ENCODE measurements around the gene PCARE. TPM values are rescaled to one million over a fixed set of nuclear protein-coding genes. Genes with fewer than 3 reads are reported as not detected.

The PCARE gene
- total RNA-seq, 1 experiment from 2014 or later = not detected

DNA sequence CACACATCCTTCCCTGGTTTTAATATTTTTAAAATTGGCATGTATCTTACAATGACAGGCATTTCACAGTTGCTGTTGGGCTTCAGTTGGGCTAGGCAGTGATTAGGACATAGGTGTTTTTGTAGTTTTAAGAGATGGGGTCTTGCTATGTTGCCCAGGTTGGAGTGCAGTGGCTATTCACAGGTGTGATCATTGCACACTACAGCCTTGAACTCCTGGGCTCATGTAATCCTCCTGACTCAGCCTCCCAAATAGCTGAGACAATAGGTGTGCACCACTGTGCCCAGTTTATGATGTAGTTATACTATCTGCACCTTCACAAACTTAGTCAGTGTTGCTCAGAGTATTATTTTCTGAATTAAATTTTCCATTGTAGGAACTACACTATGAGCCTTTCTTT is 43.3 kb downstream of the PCARE start:
- POLR2A ChIA-PET = no interaction called here
- Mint-ChIP-seq H3K36me3 (no peaks in the 10 kb centered on the region), H3K27me3 (ENCODE audit: low read depth) (no peaks in the 10 kb centered on the region), H3K9me3 (peaks cover 14% of the 10 kb centered on the region), H3K27ac (no peak overlapping the region), H3K4me3 (no peak overlapping the region), H3K4me1 (peaks cover 13% of the 10 kb centered on the region)
- ATAC-seq (no peak), DNase-seq (ENCODE audit: low spot score) (no peak)
- CTCF ChIA-PET = no interaction called here
- TF ChIP-seq ZNF281 (CRISPR knock-in tag; IDR thresholded peaks at IDR 0.05) (no peak), ZNF121 (CRISPR knock-in tag; IDR thresholded peaks at IDR 0.05) (peak; percentile 54; the same call in 1 of the 2 replicates)

DNA sequence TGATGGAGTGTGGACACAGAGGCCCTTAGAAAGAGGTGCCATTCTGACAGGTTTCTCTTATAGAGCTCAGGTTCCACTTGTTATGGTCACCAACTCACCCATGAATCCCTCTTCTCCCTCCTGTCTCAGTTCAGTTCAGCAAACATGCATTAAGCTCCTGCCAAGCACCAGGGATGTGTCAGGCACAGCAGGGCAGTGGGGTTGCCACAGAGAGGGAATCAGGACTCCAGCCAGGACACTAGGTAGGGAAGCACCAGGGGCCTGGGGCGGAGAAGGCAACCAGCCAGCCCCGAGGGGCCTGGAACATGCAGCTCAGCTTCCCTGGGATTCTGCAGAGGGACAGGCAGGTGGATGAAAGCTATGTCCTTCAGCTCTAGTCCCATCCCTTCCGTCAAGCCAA is 48.6 kb downstream of the PCARE start:
- H3K4me1 Mint-ChIP-seq = no peaks in the 10 kb centered on the region
- TF ChIP-seq USF2 (CRISPR knock-in tag; IDR thresholded peaks at IDR 0.05) (no peak), NR1H2 (CRISPR knock-in tag; IDR thresholded peaks at IDR 0.05) (no peak), ZNF317 (CRISPR knock-in tag; IDR thresholded peaks at IDR 0.05; ENCODE audit: borderline replicate concordance, low read depth) (no peak), IRF2 (CRISPR knock-in tag; IDR thresholded peaks at IDR 0.05; ENCODE audit: borderline replicate concordance, low read depth) (no peak), ESRRA (CRISPR knock-in tag; IDR thresholded peaks at IDR 0.05; ENCODE audit: borderline replicate concordance) (no peak), ARID4B (CRISPR knock-in tag; IDR thresholded peaks at IDR 0.05; ENCODE audit: borderline replicate concordance) (no peak), CTCF (IDR thresholded peaks at IDR 0.05) (no peak), NR3C1 (CRISPR knock-in tag; conservative IDR thresholded peaks at IDR 0.05; ENCODE audit: low read depth) (no peak), ELF4 (CRISPR knock-in tag; IDR thresholded peaks at IDR 0.05; ENCODE audit: low read depth) (no peak), ZNF232 (CRISPR knock-in tag; IDR thresholded peaks at IDR 0.05) (no peak)
- TF ChIP-seq, protein P1, sequence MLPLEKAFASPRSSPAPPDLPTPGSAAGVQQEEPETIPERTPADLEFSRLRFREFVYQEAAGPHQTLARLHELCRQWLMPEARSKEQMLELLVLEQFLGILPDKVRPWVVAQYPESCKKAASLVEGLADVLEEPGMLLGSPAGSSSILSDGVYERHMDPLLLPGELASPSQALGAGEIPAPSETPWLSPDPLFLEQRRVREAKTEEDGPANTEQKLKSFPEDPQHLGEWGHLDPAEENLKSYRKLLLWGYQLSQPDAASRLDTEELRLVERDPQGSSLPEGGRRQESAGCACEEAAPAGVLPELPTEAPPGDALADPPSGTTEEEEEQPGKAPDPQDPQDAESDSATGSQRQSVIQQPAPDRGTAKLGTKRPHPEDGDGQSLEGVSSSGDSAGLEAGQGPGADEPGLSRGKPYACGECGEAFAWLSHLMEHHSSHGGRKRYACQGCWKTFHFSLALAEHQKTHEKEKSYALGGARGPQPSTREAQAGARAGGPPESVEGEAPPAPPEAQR (CRISPR knock-in tag; IDR thresholded peaks at IDR 0.05) = no peak
- DNase-seq (ENCODE audit: low spot score) = no peak
- H3K4me3 Mint-ChIP-seq = no peak overlapping the region
- H3K27me3 Mint-ChIP-seq (ENCODE audit: low read depth) = no peaks in the 10 kb centered on the region
- no peak overlapping the region for H3K27ac Mint-ChIP-seq
- CTCF ChIA-PET = no interaction called here
- no peak for ATAC-seq
- POLR2A ChIA-PET = no interaction called here
- no peaks in the 10 kb centered on the region for H3K36me3 Mint-ChIP-seq
- H3K9me3 Mint-ChIP-seq = no peaks in the 10 kb centered on the region
